HEK293T (cell line): ENCODE results near the gene DNAJC3.

ENCODE experiments used
- NFRKB ChIP-seq: fragments of 450-650 bp; IDR thresholded peaks from 2 replicates; pipeline ENCODE4 v1.6.1; 2016; ENCODE audit warnings: mild to moderate bottlenecking, moderate library complexity
- PKNOX1 ChIP-seq: fragments of 450-650 bp; IDR thresholded peaks from 2 replicates; pipeline ENCODE4 v1.6.1; 2016

GRCh38 chr13:95763601-95764000, 86.7 kb downstream of the DNAJC3 start:
- TF ChIP-seq PKNOX1 (no peak), NFRKB (no peak)
